ENCODE results near the gene PNLDC1. TPM values are rescaled to one million over a fixed set of nuclear protein-coding genes. Genes with fewer than 3 reads are reported as not detected.
A peak's percentile ranks its signal among the peaks of the same experiment; 100 is the strongest.

Gene PNLDC1
- polyA plus RNA-seq, 1 donor from 2014 or later = not detected

DNA sequence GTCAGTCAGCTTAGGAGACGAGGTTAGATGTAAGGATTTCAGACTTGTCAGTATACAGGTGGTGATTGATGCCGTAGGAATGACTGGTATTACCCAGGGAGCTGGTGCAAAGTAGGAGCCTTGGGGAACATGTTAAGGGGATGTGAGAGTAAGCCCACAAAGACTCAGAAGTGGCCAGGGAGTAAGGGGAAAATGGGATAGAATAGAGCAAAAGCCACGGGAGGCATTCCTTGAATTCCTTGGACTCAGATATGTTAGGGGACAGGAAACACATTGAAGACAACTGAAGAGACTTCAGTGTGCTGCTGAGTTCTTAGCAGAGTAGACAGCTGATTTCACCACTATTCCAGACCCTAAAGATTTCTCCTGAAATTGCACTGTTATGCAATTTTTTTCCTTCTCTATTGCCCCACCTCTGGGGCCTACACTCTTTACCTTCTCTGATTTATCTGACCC lies 39.4 kb upstream of the PNLDC1 start:
- TF ChIP-seq, protein P1, sequence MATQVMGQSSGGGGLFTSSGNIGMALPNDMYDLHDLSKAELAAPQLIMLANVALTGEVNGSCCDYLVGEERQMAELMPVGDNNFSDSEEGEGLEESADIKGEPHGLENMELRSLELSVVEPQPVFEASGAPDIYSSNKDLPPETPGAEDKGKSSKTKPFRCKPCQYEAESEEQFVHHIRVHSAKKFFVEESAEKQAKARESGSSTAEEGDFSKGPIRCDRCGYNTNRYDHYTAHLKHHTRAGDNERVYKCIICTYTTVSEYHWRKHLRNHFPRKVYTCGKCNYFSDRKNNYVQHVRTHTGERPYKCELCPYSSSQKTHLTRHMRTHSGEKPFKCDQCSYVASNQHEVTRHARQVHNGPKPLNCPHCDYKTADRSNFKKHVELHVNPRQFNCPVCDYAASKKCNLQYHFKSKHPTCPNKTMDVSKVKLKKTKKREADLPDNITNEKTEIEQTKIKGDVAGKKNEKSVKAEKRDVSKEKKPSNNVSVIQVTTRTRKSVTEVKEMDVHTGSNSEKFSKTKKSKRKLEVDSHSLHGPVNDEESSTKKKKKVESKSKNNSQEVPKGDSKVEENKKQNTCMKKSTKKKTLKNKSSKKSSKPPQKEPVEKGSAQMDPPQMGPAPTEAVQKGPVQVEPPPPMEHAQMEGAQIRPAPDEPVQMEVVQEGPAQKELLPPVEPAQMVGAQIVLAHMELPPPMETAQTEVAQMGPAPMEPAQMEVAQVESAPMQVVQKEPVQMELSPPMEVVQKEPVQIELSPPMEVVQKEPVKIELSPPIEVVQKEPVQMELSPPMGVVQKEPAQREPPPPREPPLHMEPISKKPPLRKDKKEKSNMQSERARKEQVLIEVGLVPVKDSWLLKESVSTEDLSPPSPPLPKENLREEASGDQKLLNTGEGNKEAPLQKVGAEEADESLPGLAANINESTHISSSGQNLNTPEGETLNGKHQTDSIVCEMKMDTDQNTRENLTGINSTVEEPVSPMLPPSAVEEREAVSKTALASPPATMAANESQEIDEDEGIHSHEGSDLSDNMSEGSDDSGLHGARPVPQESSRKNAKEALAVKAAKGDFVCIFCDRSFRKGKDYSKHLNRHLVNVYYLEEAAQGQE (IDR thresholded peaks at IDR 0.05; ENCODE audit: borderline replicate concordance) = no peak
- TF ChIP-seq, protein P2, sequence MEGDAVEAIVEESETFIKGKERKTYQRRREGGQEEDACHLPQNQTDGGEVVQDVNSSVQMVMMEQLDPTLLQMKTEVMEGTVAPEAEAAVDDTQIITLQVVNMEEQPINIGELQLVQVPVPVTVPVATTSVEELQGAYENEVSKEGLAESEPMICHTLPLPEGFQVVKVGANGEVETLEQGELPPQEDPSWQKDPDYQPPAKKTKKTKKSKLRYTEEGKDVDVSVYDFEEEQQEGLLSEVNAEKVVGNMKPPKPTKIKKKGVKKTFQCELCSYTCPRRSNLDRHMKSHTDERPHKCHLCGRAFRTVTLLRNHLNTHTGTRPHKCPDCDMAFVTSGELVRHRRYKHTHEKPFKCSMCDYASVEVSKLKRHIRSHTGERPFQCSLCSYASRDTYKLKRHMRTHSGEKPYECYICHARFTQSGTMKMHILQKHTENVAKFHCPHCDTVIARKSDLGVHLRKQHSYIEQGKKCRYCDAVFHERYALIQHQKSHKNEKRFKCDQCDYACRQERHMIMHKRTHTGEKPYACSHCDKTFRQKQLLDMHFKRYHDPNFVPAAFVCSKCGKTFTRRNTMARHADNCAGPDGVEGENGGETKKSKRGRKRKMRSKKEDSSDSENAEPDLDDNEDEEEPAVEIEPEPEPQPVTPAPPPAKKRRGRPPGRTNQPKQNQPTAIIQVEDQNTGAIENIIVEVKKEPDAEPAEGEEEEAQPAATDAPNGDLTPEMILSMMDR (IDR thresholded peaks at IDR 0.05; ENCODE audit: poor library complexity, severe bottlenecking) = no peak
- TF ChIP-seq EP300 (conservative IDR thresholded peaks at IDR 0.05; ENCODE audit: poor library complexity, severe bottlenecking) (no peak), TAF1 (IDR thresholded peaks at IDR 0.05; ENCODE audit: low read depth) (no peak), EZH2 (IDR thresholded peaks at IDR 0.05; ENCODE audit: borderline replicate concordance, insufficient read depth, low read length, poor library complexity, severe bottlenecking) (no peak), RAD21 (conservative IDR thresholded peaks at IDR 0.05) (no peak), MXI1 (conservative IDR thresholded peaks at IDR 0.05; ENCODE audit: poor library complexity, severe bottlenecking) (no peak), SMC3 (conservative IDR thresholded peaks at IDR 0.05; ENCODE audit: poor library complexity) (no peak), POLR2AphosphoS5 (IDR thresholded peaks at IDR 0.05) (no peak)
- no peaks in the 10 kb centered on the region for H3K9me2 ChIP-seq (ENCODE audit: insufficient read depth, low read length)
- H3F3A ChIP-seq (ENCODE audit: insufficient read depth, low read length, poor library complexity, severe bottlenecking) = no peaks in the 10 kb centered on the region
- H3K9ac ChIP-seq (ENCODE audit: low read length) = no peak overlapping the region
- no peaks in the 10 kb centered on the region for H3K27me3 ChIP-seq (ENCODE audit: insufficient read depth, low read depth, low read length)
- no peak overlapping the region for H2AFZ ChIP-seq (ENCODE audit: low read depth, low read length)
- no peaks in the 10 kb centered on the region for H4K20me1 ChIP-seq (ENCODE audit: insufficient read depth)
- H3K4me3 ChIP-seq (ENCODE audit: low read length) = peak overlapping the region; percentile 91
- no peaks in the 10 kb centered on the region for H3K9me3 ChIP-seq (ENCODE audit: low read length)
- H3K79me2 ChIP-seq (replicated peaks; ENCODE audit: insufficient read depth, low read length) = peaks cover 20% of the 10 kb centered on the region
- peaks cover 9% of the 10 kb centered on the region for H3K36me3 ChIP-seq (ENCODE audit: insufficient read depth, low read length)
- H3K27ac ChIP-seq (ENCODE audit: low read length) = peak overlapping the region; percentile 98
- H3K4me2 ChIP-seq (ENCODE audit: low read length) = no peak overlapping the region

DNA sequence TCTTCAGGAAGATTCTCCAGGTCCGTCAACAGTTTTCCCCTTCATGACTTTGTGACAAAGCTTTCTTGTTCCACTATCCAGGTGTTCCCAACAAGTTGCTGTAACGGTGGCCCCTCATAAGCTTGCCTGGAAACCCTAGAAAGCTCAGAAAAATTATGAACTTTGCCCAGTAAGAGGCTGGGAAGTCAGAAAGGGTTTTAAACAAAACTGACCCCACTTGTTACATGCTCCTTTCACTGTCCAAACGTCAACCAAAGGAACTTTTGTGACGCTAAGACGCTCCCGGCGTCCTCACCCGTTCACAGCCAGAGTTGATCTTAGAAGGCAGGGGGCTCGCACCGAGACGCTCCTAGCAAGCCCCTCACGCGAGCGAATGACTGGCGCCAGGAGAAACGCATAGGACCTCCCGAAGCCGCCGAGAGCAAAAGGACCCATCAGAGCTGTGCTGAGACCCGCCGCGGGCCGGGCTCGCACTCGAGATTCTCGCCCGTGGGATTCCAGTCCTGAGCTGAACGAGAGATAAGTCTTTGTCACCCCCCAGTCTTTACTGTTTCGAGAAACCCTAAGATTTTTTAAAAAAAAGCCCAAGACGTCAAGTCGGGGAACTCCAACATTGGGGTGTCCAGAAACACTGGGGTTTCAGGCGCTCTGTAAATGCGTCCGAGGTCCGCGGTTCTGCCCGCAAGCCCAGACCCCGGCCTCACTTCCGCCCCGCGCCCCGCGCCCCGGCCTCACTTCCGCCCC lies 38.8 kb upstream of the PNLDC1 start:
- Histone ChIP-seq H4K20me1 (ENCODE audit: insufficient read depth) (no peaks in the 10 kb centered on the region), H3K79me2 (replicated peaks; ENCODE audit: insufficient read depth, low read length) (peaks cover 25% of the 10 kb centered on the region), H3F3A (ENCODE audit: insufficient read depth, low read length, poor library complexity, severe bottlenecking) (no peaks in the 10 kb centered on the region), H3K4me2 (ENCODE audit: low read length) (peak overlapping the region; percentile 59), H2AFZ (ENCODE audit: low read depth, low read length) (peak overlapping the region; percentile 69), H3K27me3 (ENCODE audit: insufficient read depth, low read depth, low read length) (no peaks in the 10 kb centered on the region), H3K9me2 (ENCODE audit: insufficient read depth, low read length) (no peaks in the 10 kb centered on the region), H3K4me3 (ENCODE audit: low read length) (peak overlapping the region; percentile 91), H3K36me3 (ENCODE audit: insufficient read depth, low read length) (peaks cover 9% of the 10 kb centered on the region), H3K27ac (ENCODE audit: low read length) (peak overlapping the region; percentile 98), H3K9me3 (ENCODE audit: low read length) (no peaks in the 10 kb centered on the region), H3K9ac (ENCODE audit: low read length) (peak overlapping the region; percentile 98)
- TF ChIP-seq EP300 (conservative IDR thresholded peaks at IDR 0.05; ENCODE audit: poor library complexity, severe bottlenecking) (no peak), MXI1 (conservative IDR thresholded peaks at IDR 0.05; ENCODE audit: poor library complexity, severe bottlenecking) (no peak), POLR2AphosphoS5 (IDR thresholded peaks at IDR 0.05) (peak; percentile 3)

All from neural cell (in vitro differentiated cells).